BJ (cell line): ENCODE results near the gene DYRK4. TPM values are rescaled to one million over a fixed set of nuclear protein-coding genes. Genes with fewer than 3 reads are reported as not detected.
"Not testable (repeated sequence)": the region's sequence is repeated elsewhere in the genome, so short reads cannot be mapped to it uniquely, and the experiment has no call there.

Experiments used
- CTCF ChIA-PET: fragments of 350-600 bp; formaldehyde crosslinking; extraction: SDS; loops from one replicate; lab custom pipeline; 2021; ENCODE audit warnings: antibody characterized with exemption, inconsistent platforms; lab: Yijun Ruan, JAX
- POLR2A ChIA-PET: fragments of 300-600 bp; sonication (Branson Sonifier 250); formaldehyde crosslinking; extraction: SDS; loops from one replicate; lab custom pipeline; 2021; ENCODE audit warnings: antibody characterized with exemption; lab: Charles Lee
- DNase-seq: peaks from one replicate; pipeline ENCODE4 v3.0.0-alpha.2; 2011; ENCODE audit warnings: low read depth
- H3K27me3 ChIP-seq: 2 replicates; pipeline ENCODE4 v1.6.0; 2011; ENCODE audit warnings: low read length; ENCODE audit not compliant: control insufficient read depth, insufficient read depth
- H3K36me3 ChIP-seq: 2 replicates; pipeline ENCODE4 v1.5.1; 2011; ENCODE audit warnings: low read length; ENCODE audit not compliant: control insufficient read depth, insufficient read depth
- H3K4me3 ChIP-seq: 2 replicates; pipeline ENCODE4 v1.5.1; 2011; ENCODE audit warnings: low read depth, mild to moderate bottlenecking, control low read depth, low read length
- polyA minus RNA-seq: library from RNA; depleted of rRNA, polyadenylated mRNA; stranded (reverse); fragments of >200 nt; gene quantifications from 2 replicates; pipeline ENCODE4 v1.2.3, GENCODE V29; 2011; rRNA and poly(A)+ RNA removed
- polyA plus RNA-seq: library from polyadenylated mRNA; depleted of rRNA; stranded (reverse); fragments of >200 nt; gene quantifications from 2 replicates; pipeline ENCODE4 v1.2.3, GENCODE V29; 2011; rRNA removed
- TF ChIP-seq, protein P1 (sequence below): IDR thresholded peaks from 2 replicates; pipeline ENCODE4 v1.5.1; 2011; ENCODE audit warnings: low read depth, mild to moderate bottlenecking, control low read depth, inconsistent platforms, low read length, moderate library complexity; ENCODE audit not compliant: insufficient read depth

DYRK4 gene, protein sequence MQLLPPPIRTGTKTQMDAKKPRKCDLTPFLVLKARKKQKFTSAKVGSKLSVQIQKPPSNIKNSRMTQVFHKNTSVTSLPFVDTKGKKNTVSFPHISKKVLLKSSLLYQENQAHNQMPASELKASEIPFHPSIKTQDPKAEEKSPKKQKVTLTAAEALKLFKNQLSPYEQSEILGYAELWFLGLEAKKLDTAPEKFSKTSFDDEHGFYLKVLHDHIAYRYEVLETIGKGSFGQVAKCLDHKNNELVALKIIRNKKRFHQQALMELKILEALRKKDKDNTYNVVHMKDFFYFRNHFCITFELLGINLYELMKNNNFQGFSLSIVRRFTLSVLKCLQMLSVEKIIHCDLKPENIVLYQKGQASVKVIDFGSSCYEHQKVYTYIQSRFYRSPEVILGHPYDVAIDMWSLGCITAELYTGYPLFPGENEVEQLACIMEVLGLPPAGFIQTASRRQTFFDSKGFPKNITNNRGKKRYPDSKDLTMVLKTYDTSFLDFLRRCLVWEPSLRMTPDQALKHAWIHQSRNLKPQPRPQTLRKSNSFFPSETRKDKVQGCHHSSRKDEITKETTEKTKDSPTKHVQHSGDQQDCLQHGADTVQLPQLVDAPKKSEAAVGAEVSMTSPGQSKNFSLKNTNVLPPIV
- polyA plus RNA-seq (77.5 and 114 TPM in 2 replicates), polyA minus RNA-seq (30.7 and 42.3 TPM in 2 replicates)

DNA sequence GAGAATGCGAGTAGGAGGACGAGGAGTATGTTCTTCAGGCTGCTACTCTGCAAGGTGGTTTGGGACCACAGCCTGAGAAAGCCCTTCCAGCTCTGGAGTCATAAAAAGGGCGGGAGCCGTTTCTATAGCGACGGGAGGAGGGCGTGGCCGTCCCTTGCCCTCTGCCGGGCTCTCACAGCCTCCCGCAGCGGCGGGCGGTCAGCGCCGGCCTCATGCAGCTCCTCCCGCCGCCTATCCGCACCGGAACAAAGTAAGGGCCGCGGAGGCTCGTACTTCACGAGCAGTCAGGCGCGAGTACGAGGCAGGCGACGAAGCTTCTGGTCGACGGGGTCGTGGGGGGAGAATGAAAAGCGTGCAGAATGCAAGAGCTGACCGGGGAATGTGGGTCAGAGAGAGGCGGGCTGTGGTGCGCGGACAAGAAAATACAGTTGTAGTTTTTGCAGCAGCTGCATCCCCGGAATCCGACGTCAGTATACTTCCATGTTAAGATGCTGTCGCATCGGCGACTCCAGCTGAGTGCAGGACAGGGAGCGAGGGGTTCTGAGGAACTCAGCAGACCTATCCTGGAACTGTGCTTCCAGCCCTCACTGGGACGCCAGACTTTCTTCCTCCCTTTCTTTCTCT lies at the start of gene DYRK4:
Gene DYRK4, plus strand, starts transcription at position 175 of the 624 bp plus-strand sequence. Its CDS starts 38 bp downstream, at position 213.
- TF ChIP-seq, protein P1, sequence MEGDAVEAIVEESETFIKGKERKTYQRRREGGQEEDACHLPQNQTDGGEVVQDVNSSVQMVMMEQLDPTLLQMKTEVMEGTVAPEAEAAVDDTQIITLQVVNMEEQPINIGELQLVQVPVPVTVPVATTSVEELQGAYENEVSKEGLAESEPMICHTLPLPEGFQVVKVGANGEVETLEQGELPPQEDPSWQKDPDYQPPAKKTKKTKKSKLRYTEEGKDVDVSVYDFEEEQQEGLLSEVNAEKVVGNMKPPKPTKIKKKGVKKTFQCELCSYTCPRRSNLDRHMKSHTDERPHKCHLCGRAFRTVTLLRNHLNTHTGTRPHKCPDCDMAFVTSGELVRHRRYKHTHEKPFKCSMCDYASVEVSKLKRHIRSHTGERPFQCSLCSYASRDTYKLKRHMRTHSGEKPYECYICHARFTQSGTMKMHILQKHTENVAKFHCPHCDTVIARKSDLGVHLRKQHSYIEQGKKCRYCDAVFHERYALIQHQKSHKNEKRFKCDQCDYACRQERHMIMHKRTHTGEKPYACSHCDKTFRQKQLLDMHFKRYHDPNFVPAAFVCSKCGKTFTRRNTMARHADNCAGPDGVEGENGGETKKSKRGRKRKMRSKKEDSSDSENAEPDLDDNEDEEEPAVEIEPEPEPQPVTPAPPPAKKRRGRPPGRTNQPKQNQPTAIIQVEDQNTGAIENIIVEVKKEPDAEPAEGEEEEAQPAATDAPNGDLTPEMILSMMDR: 0 out of 2 replicates have a peak, but pooled peaks have one; percentile 6
- POLR2A ChIA-PET: no interaction called here

DNA sequence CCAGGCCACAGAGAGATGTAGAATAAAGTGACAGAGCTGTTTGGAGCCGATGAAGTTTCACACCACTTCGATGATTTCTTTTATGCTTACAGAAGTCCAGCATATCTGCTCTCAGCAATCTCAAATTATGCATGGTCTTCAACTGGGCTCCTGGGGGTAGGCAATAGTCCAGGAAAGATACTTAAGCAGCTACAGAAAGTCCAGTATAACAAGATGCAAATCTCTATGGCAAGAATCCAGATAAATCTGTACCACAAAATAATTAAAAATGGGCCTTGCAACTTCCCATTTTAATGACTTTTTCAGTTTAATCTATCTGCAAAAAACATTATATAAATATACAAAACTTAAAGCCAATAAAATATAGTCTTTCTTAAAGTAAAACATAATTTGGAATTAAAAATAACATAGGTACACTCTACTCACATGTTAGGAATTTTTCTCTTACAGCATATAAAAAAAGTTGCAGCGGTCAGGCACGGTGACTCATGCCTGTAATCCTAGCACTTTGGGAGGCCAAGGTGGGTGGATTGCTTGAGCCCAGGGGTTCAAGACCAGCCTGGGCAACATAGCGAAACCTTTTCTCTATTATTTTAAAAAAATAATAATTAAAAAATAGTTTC lies 43.8 kb upstream of the DYRK4 start:
- Histone ChIP-seq H3K36me3 (peaks cover 3% of the 10 kb centered on the region; the same call in 1 of the 2 replicates), H3K27me3 (no peaks in the 10 kb centered on the region), H3K4me3 (no peak overlapping the region)
- POLR2A ChIA-PET: no interaction called here
- CTCF ChIA-PET: interaction anchor here (0.6 kb wide), 1 partner anchor 1064 kb away, joined by 3 read pairs; no protein-coding TSS in a partner anchor
- DNase-seq: peak; percentile 22
- TF ChIP-seq, protein P1: no peak

More for the DNA sequence above, at the start of gene DYRK4:
- Histone ChIP-seq H3K4me3 (peak within 1 kb of the TSS; percentile 44), H3K27me3 (no peaks in the 10 kb centered on the region), H3K36me3 (no peaks in the 10 kb centered on the region; the same call in 1 of the 2 replicates)
- DNase-seq: no peak
- CTCF ChIA-PET: interaction anchor here (0.9 to 2.4 kb wide), 4 partner anchors 24 to 43 kb away, joined by 3 to 10 read pairs (median 4); no protein-coding TSS in a partner anchor

DNA sequence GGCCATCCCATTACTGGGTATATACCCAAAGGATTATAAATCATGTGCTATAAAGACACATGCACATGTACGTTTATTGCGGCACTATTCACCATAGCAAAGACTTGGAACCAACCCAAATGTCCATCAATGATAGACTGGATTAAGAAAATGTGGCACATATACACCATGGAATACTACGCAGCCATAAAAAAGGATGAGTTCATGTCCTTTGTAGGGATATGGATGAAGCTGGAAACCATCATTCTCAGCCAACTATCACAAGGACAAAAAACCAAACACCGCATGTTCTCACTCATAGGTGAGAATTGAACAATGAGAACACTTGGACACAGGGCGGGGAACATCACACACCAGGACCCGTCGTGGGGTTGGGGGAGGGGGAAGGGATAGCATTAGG lies 38.6 kb upstream of the DYRK4 start:
- H3K36me3 ChIP-seq, DNase-seq, H3K27me3 ChIP-seq, POLR2A ChIA-PET, H3K4me3 ChIP-seq: not testable (repeated sequence)
- CTCF ChIA-PET: interaction anchor here (1.0 to 6.2 kb wide), 2 partner anchors 102 to 216 kb away, joined by 3 to 48 read pairs; no protein-coding TSS in a partner anchor

DNA sequence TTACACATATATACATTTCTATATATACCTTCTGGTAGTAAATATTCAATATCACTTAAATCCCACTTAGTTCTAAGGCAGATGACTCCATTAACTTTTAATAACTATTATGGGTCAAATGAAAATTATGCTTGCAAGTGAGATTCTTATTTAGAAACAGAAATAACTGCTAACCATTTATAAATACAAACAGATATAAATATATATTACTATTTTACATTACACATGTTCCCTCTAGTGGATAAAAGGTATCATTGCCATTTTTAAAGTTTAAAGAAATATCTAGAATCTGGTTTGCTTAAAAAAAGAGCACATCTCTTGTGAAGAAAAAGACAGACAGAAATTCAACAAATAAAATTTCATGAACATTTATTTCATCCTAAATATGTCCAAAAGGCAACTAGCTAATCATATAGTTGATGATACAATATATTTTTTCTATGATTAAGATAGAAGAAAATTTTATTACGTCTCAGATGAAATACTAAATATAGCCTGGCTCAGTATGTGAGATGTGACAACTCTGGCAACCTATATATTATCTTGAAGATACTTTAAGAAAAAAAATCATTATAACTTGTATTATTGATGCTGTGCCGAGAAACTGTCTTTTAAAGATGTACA lies 35.0 kb upstream of the DYRK4 start:
- POLR2A ChIA-PET: no interaction called here
- Histone ChIP-seq H3K27me3 (no peaks in the 10 kb centered on the region), H3K4me3 (no peak overlapping the region), H3K36me3 (0 out of 2 replicates have a peak, but pooled peaks cover 1% of the 10 kb centered on the region)
- TF ChIP-seq, protein P1: peak; percentile 34; the same call in 1 of the 2 replicates
- CTCF ChIA-PET: interaction anchor here (0.7 to 6.2 kb wide), 7 partner anchors 9 to 219 kb away, joined by 3 to 48 read pairs (median 3); partner anchors contain the start of gene DYRK4
- DNase-seq: no peak

DNA sequence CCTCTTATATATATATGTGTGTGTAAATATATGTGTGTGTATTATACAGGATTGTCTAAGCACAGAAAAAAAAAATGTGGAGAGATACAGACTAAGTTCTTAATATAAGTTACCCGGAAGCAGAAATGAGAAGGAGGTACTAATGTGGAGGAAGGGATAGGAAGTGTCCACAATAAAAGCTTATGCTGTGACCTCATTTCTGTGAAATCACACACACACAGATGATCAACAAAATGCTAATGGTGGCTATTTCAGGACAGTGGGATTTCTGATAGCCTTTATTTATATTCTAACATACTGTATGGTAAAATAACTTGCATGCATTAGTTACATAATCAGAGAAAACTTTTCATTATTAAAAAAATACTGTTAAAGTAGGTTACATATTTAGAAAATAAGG lies 31.8 kb upstream of the DYRK4 start:
- H3K4me3 ChIP-seq: no peak overlapping the region
- CTCF ChIA-PET: interaction anchor here (0.6 to 1.4 kb wide), 3 partner anchors 108 to 397 kb away, joined by 3 read pairs; no protein-coding TSS in a partner anchor
- TF ChIP-seq, protein P1: no peak
- 0 out of 2 replicates have a peak, but pooled peaks cover 1% of the 10 kb centered on the region for H3K36me3 ChIP-seq
- no peaks in the 10 kb centered on the region for H3K27me3 ChIP-seq
- POLR2A ChIA-PET: no interaction called here
- DNase-seq: no peak
